HCT116 (cell line): ENCODE results near the gene NCKAP5L. TPM values are rescaled to one million over a fixed set of nuclear protein-coding genes. Genes with fewer than 3 reads are reported as not detected.

Experiments used
- ATAC-seq: fragments of 200-7000 bp; cut with Tn5 transposase; 2 replicates; pipeline ENCODE4 v1.9.1; 2020; ENCODE audit warnings: mild to moderate bottlenecking, moderate library complexity
- BruUV-seq: library from RNA; stranded (reverse); fragments of 400-500 nt; replicated peaks from 2 replicates; lab custom pipeline; 2021; lab: Mats Ljungman, UMichigan
- CTCF ChIA-PET: fragments of 300-600 bp; sonication (Branson Sonifier 250); formaldehyde crosslinking; loops from one replicate; lab custom pipeline; 2021; ENCODE audit warnings: antibody characterized with exemption; lab: Charles Lee
- POLR2A ChIA-PET: fragments of 300-600, 350-600 bp; sonication (Branson Sonifier 250); formaldehyde crosslinking; loops from one replicate; lab custom pipeline; 2021; ENCODE audit warnings: antibody characterized with exemption; lab: Charles Lee
- RAD21 ChIA-PET, 2 experiments: fragments of 300-600 bp; sonication (Branson Sonifier 250); formaldehyde crosslinking; loops; one replicate each; lab custom pipeline; 2023; ENCODE audit warnings: low total read pairs in 2 of 2; ENCODE audit not compliant: uncharacterized antibody in 2 of 2, unreplicated experiment in 2 of 2, low non-redundant PET in 1 of 2; lab: Charles Lee
- DNase-seq: peaks from one replicate; pipeline ENCODE4 v3.0.0-alpha.2; 2010; ENCODE audit warnings: low read depth, low spot score
- H2AFZ ChIP-seq: fragments of 200-600 bp; shearing (Covaris generic), sonication (generic); 2 replicates; pipeline ENCODE4 v1.6.1; 2017; ENCODE audit warnings: low read depth, mixed run types, mixed read lengths, antibody characterized with exemption, low read length; ENCODE audit not compliant: poor library complexity, severe bottlenecking
- H3K27ac ChIP-seq: 2 replicates; pipeline ENCODE4 v1.5.1; 2012; ENCODE audit warnings: low read depth, low read length
- H3K27me3 ChIP-seq: fragments of 200-600 bp; sonication (generic); 2 replicates; pipeline ENCODE4 v1.6.1; 2016; ENCODE audit warnings: mixed run types, low read length, mixed read lengths; ENCODE audit not compliant: insufficient read depth
- H3K36me3 ChIP-seq, 2 experiments: fragments of 200-500 bp in 1 of 2; fragments of 200-600 bp in 1 of 2; sonication (Bioruptor generic) in 1 of 2; sonication (generic) in 1 of 2; 2 replicates each; pipeline versions ENCODE4 v1.5.1 to v1.6.1; 2014 to 2016; ENCODE audit warnings: low read length in 2 of 2, inconsistent platforms in 1 of 2, mixed read lengths in 1 of 2, mixed run types in 1 of 2; ENCODE audit not compliant: insufficient read depth in 2 of 2, control insufficient read depth in 1 of 2
- H3K4me1 ChIP-seq, 2 experiments: fragments of 200-600 bp in 1 of 2; sonication (generic) in 1 of 2; 2 replicates each; pipeline versions ENCODE4 v1.5.1 to v1.6.1; 2012 to 2017; ENCODE audit warnings: low read length in 2 of 2, inconsistent platforms in 1 of 2, mild to moderate bottlenecking in 1 of 2, mixed read lengths in 1 of 2, mixed run types in 1 of 2, moderate library complexity in 1 of 2; ENCODE audit not compliant: insufficient read depth in 2 of 2, control insufficient read depth in 1 of 2
- H3K4me2 ChIP-seq: fragments of 200-600 bp; sonication (generic); 2 replicates; pipeline ENCODE4 v1.6.1; 2017; ENCODE audit warnings: mixed run types, low read length, mixed read lengths
- H3K4me3 ChIP-seq, 2 experiments: fragments of 200-600 bp in 1 of 2; sonication (generic) in 1 of 2; replicated peaks in 1 of 2; 2 replicates each; pipeline ENCODE4 v1.5.1; 2011 to 2016; ENCODE audit warnings: low read length in 2 of 2, control low read depth in 1 of 2, low read depth in 1 of 2, mild to moderate bottlenecking in 1 of 2, mixed read lengths in 1 of 2, mixed run types in 1 of 2
- H3K79me2 ChIP-seq: fragments of 200-600 bp; sonication (generic); 2 replicates; pipeline ENCODE4 v1.6.1; 2017; ENCODE audit warnings: mild to moderate bottlenecking, mixed run types, low read length, moderate library complexity, mixed read lengths; ENCODE audit not compliant: insufficient read depth
- H3K9ac ChIP-seq: fragments of 200-600 bp; sonication (generic); 2 replicates; pipeline ENCODE4 v1.6.1; 2016; ENCODE audit warnings: low read length, mixed read lengths
- H3K9me2 ChIP-seq: fragments of 200-600 bp; sonication (generic), shearing (Covaris generic); 2 replicates; pipeline ENCODE4 v1.6.1; 2017; ENCODE audit warnings: mixed run types, mild to moderate bottlenecking, moderate library complexity; ENCODE audit not compliant: insufficient read depth
- H3K9me3 ChIP-seq, 2 experiments: fragments of 200-500 bp in 1 of 2; fragments of 200-600 bp in 1 of 2; sonication (Bioruptor generic) in 1 of 2; sonication (generic) in 1 of 2; 2 replicates each; pipeline ENCODE4 v1.6.1; 2014 to 2017; ENCODE audit warnings: low read length in 2 of 2, mixed read lengths in 2 of 2, inconsistent platforms in 1 of 2, low read depth in 1 of 2, mild to moderate bottlenecking in 1 of 2, mixed run types in 1 of 2, moderate library complexity in 1 of 2; ENCODE audit not compliant: control insufficient read depth in 1 of 2, insufficient read depth in 1 of 2
- H4K20me1 ChIP-seq: fragments of 200-600 bp; sonication (generic), shearing (Covaris generic); 2 replicates; pipeline ENCODE4 v1.6.1; 2017; ENCODE audit warnings: mixed run types, mild to moderate bottlenecking, moderate library complexity; ENCODE audit not compliant: insufficient read depth
- ATF3 ChIP-seq: IDR thresholded peaks from 2 replicates; pipeline ENCODE4 v1.6.1; 2012
- EGR1 ChIP-seq: IDR thresholded peaks from 2 replicates; pipeline ENCODE4 v1.6.1; 2012; ENCODE audit warnings: low read depth
- JUND ChIP-seq: IDR thresholded peaks from 2 replicates; pipeline ENCODE4 v1.6.1; 2012
- TCF7L2 ChIP-seq: IDR thresholded peaks from 2 replicates; pipeline ENCODE4 v1.7.0; 2011; ENCODE audit warnings: borderline replicate concordance, inconsistent platforms; ENCODE audit not compliant: insufficient read depth, insufficient read length; ENCODE audit errors: extremely low read depth
- ZBTB33 ChIP-seq: IDR thresholded peaks from 2 replicates; pipeline ENCODE4 v1.6.1; 2011; ENCODE audit warnings: mild to moderate bottlenecking, low read length, moderate library complexity; ENCODE audit not compliant: insufficient replicate concordance; ENCODE audit errors: extremely low read depth
- ZFX ChIP-seq: fragments of 450-650 bp; IDR thresholded peaks from 2 replicates; pipeline ENCODE4 v1.6.1; 2017
- ZNF274 ChIP-seq: fragments of 200-500 bp; sonication (Bioruptor generic); IDR thresholded peaks from 2 replicates; pipeline ENCODE4 v1.6.1; 2014; ENCODE audit warnings: mild to moderate bottlenecking, low read depth, low read length, inconsistent platforms
- intact Hi-C: fragments of 100-400 bp; cut with micrococcal nuclease; formaldehyde crosslinking; loops from 2 replicates; pipeline ENCODE4 v1.10.0; 2022
- total RNA-seq: library from RNA; stranded (reverse); gene quantifications from one replicate; pipeline ENCODE4 v1.2.1, GENCODE V29; 2021; ENCODE audit not compliant: unreplicated experiment
- TF ChIP-seq, protein P1 (sequence below): IDR thresholded peaks from 2 replicates; pipeline ENCODE4 v1.6.1; 2012
- TF ChIP-seq, protein P2 (sequence below), 3 experiments: fragments of 200-600 bp in 1 of 3; sonication (generic) in 1 of 3; IDR thresholded peaks in 2 of 3; conservative IDR thresholded peaks in 1 of 3; 2 replicates each; pipeline ENCODE4 v1.5.1; 2012 to 2017; ENCODE audit warnings: low read depth in 2 of 3, low read length in 2 of 3, antibody characterized with exemption in 1 of 3, borderline replicate concordance in 1 of 3, control low read depth in 1 of 3, mild to moderate bottlenecking in 1 of 3, mixed read lengths in 1 of 3, mixed run types in 1 of 3, moderate library complexity in 1 of 3; ENCODE audit not compliant: insufficient read depth in 1 of 3

NCKAP5L gene
- total RNA-seq, 1 experiment from 2014 or later, result 12.1 TPM

DNA sequence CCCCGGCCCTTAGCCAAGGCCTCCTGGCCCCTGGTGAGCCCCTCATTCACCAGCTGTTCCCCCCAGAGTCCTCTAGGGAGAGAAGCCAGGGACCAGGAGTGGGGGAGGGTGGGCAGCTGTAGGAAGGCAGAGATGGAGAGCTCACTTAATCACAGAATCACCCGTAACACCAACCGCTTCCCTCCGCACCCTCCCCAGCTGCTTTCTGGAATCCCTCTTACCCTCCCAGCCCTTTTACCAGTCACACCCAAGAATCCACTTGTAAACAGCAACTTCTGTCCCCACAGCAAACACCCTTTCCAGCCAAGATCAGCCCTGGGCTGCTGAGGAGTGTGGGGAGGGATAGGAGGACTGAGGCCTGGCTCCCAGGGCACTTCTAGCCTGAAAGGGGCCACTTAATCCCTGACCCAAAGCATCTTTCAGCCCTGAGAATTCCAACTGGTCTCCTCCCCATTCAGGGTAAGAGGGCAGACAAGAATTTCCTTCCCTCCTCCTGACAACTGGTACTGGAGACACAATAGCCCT, 18.8 kb downstream of the NCKAP5L start:
- Histone ChIP-seq H4K20me1 (no peaks in the 10 kb centered on the region), H2AFZ (no peak overlapping the region), H3K79me2 (no peaks in the 10 kb centered on the region), H3K27ac (no peak overlapping the region), H3K4me3 (no peak overlapping the region), H3K9me2 (no peaks in the 10 kb centered on the region), H3K9ac (no peak overlapping the region), H3K4me2 (no peak overlapping the region), H3K27me3 (no peaks in the 10 kb centered on the region), H3K9me3 (no peaks in the 10 kb centered on the region), H3K4me1 (no peaks in the 10 kb centered on the region), H3K36me3 (no peaks in the 10 kb centered on the region)
- CTCF ChIA-PET, result no interaction called here
- TF ChIP-seq ZBTB33 (no peak), ZNF274 (no peak), TCF7L2 (no peak), ATF3 (no peak), ZFX (no peak), JUND (no peak), EGR1 (no peak)
- TF ChIP-seq, protein P1, sequence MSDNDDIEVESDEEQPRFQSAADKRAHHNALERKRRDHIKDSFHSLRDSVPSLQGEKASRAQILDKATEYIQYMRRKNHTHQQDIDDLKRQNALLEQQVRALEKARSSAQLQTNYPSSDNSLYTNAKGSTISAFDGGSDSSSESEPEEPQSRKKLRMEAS, result no peak
- TF ChIP-seq, protein P2, sequence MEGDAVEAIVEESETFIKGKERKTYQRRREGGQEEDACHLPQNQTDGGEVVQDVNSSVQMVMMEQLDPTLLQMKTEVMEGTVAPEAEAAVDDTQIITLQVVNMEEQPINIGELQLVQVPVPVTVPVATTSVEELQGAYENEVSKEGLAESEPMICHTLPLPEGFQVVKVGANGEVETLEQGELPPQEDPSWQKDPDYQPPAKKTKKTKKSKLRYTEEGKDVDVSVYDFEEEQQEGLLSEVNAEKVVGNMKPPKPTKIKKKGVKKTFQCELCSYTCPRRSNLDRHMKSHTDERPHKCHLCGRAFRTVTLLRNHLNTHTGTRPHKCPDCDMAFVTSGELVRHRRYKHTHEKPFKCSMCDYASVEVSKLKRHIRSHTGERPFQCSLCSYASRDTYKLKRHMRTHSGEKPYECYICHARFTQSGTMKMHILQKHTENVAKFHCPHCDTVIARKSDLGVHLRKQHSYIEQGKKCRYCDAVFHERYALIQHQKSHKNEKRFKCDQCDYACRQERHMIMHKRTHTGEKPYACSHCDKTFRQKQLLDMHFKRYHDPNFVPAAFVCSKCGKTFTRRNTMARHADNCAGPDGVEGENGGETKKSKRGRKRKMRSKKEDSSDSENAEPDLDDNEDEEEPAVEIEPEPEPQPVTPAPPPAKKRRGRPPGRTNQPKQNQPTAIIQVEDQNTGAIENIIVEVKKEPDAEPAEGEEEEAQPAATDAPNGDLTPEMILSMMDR (IDR thresholded peaks at IDR 0.05 in 2 of 3, conservative IDR thresholded peaks at IDR 0.05 in 1 of 3; ENCODE audit: borderline replicate concordance in 1 of 3, insufficient read depth in 1 of 3, low read depth in 2 of 3, low read length in 2 of 3), result no peak
- POLR2A ChIA-PET, result no interaction called here
- DNase-seq (no peak), ATAC-seq (no peak)
- RAD21 ChIA-PET, result no interaction called here
- BruUV-seq, result no TSS peak
- intact Hi-C loops, result no loop called here
